ENCODE data around the gene THSD4. TPM values are rescaled to one million over a fixed set of nuclear protein-coding genes. Genes with fewer than 3 reads are reported as not detected.
A peak's percentile ranks its signal among the peaks of the same experiment; 100 is the strongest.

The THSD4 gene
- total RNA-seq, 1 donor from 2014 or later: 66.8 TPM

- TF ChIP-seq POLR2A (IDR thresholded peaks at IDR 0.05) (no peak), POLR2AphosphoS5 (IDR thresholded peaks at IDR 0.05; ENCODE audit: insufficient read depth in 1 of 2, low read depth in 1 of 2) (no peak), CTCF (IDR thresholded peaks at IDR 0.05) (no peak)
- H3K27me3 ChIP-seq: no peaks in the 10 kb centered on the region
- no peaks in the 10 kb centered on the region for H3K36me3 ChIP-seq
- H3K27ac ChIP-seq: peak overlapping the region; percentile 52
- H3K4me3 ChIP-seq: no peak overlapping the region
- H3K4me1 ChIP-seq: peaks cover 58% of the 10 kb centered on the region
- intact Hi-C loops (cut with DNase I): loop anchor here (10.0 kb wide), 1 partner anchor 59 kb away; no protein-coding TSS in a partner anchor
- H3K9me3 ChIP-seq: no peaks in the 10 kb centered on the region
- DNase-seq (ENCODE audit: extremely low spot score in 2 of 2): no peak
Measured at GRCh38 chr15:71335591-71335990, 220.3 kb downstream of the THSD4 start.

GRCh38 chr15:71336671-71337070 lies 221.4 kb downstream of the THSD4 start:
- H3K4me1 ChIP-seq: peaks cover 48% of the 10 kb centered on the region
- intact Hi-C loops (cut with DNase I): loop anchor here (10.0 kb wide), 1 partner anchor 58 kb away; no protein-coding TSS in a partner anchor
- H3K9me3 ChIP-seq: no peaks in the 10 kb centered on the region
- DNase-seq (ENCODE audit: extremely low spot score in 2 of 2): no peak
- H3K27ac ChIP-seq: peak overlapping the region; percentile 22
- H3K36me3 ChIP-seq: no peaks in the 10 kb centered on the region
- no peaks in the 10 kb centered on the region for H3K27me3 ChIP-seq
- no peak overlapping the region for H3K4me3 ChIP-seq
- no peak for TF ChIP-seq POLR2A (IDR thresholded peaks at IDR 0.05)
- TF ChIP-seq POLR2AphosphoS5 (IDR thresholded peaks at IDR 0.05; ENCODE audit: insufficient read depth in 1 of 2, low read depth in 1 of 2): no peak
- TF ChIP-seq CTCF (IDR thresholded peaks at IDR 0.05): no peak

- peaks cover 48% of the 10 kb centered on the region for H3K4me1 ChIP-seq
- H3K9me3 ChIP-seq: no peaks in the 10 kb centered on the region
- H3K27me3 ChIP-seq: no peaks in the 10 kb centered on the region
- no peak overlapping the region for H3K4me3 ChIP-seq
- H3K27ac ChIP-seq: peak overlapping the region; percentile 22
- no peaks in the 10 kb centered on the region for H3K36me3 ChIP-seq
- intact Hi-C loops (cut with DNase I): loop anchor here (10.0 kb wide), 1 partner anchor 57 kb away; no protein-coding TSS in a partner anchor
- DNase-seq (ENCODE audit: extremely low spot score in 2 of 2): no peak
- TF ChIP-seq POLR2AphosphoS5 (IDR thresholded peaks at IDR 0.05; ENCODE audit: insufficient read depth in 1 of 2, low read depth in 1 of 2) (peak; percentile 36 to 37), POLR2A (IDR thresholded peaks at IDR 0.05) (no peak), CTCF (IDR thresholded peaks at IDR 0.05) (no peak)
Measured at GRCh38 chr15:71337197-71337845, 222.1 kb downstream of the THSD4 start.

GRCh38 chr15:71338265-71338664 lies 223.0 kb downstream of the THSD4 start:
- no peak for TF ChIP-seq POLR2A (IDR thresholded peaks at IDR 0.05)
- no peak for TF ChIP-seq CTCF (IDR thresholded peaks at IDR 0.05)
- no peak for TF ChIP-seq POLR2AphosphoS5 (IDR thresholded peaks at IDR 0.05; ENCODE audit: insufficient read depth in 1 of 2, low read depth in 1 of 2)
- H3K27ac ChIP-seq: peak overlapping the region; percentile 22
- no peaks in the 10 kb centered on the region for H3K36me3 ChIP-seq
- H3K9me3 ChIP-seq: no peaks in the 10 kb centered on the region
- peaks cover 44% of the 10 kb centered on the region for H3K4me1 ChIP-seq
- no peak overlapping the region for H3K4me3 ChIP-seq
- H3K27me3 ChIP-seq: no peaks in the 10 kb centered on the region
- no peak for DNase-seq (ENCODE audit: extremely low spot score in 2 of 2)
- intact Hi-C loops (cut with DNase I): loop anchor here (10.0 kb wide), 1 partner anchor 57 kb away; no protein-coding TSS in a partner anchor
